Neural progenitor cell (in vitro differentiated cells): ENCODE measurements around the gene MAP4K3. TPM values are rescaled to one million over a fixed set of nuclear protein-coding genes. Genes with fewer than 3 reads are reported as not detected.
A peak's percentile ranks its signal among the peaks of the same experiment; 100 is the strongest.

Experiments
- DNase-seq: peaks from one replicate; pipeline ENCODE4 v3.0.0-alpha.2; 2016; ENCODE audit warnings: low spot score
- H2AFZ ChIP-seq: fragments of 200-600 bp; sonication (generic); replicated peaks from 2 replicates; pipeline ENCODE4 v1.6.1; 2016; ENCODE audit warnings: antibody characterized with exemption
- H3F3A ChIP-seq: fragments of 200-600 bp; sonication (generic); 2 replicates; pipeline ENCODE4 v1.6.1; 2016; ENCODE audit warnings: antibody characterized with exemption, low read depth
- H3K27ac ChIP-seq: fragments of 200-600 bp; sonication (generic); 2 replicates; pipeline ENCODE4 v1.5.1; 2016; ENCODE audit warnings: mild to moderate bottlenecking
- H3K27me3 ChIP-seq: fragments of 200-600 bp; sonication (generic); 2 replicates; pipeline ENCODE4 v1.6.1; 2016; ENCODE audit warnings: mild to moderate bottlenecking, moderate library complexity
- H3K36me3 ChIP-seq: fragments of 200-600 bp; sonication (generic); 2 replicates; pipeline ENCODE4 v1.5.1; 2016
- H3K4me1 ChIP-seq: fragments of 200-600 bp; sonication (generic); 2 replicates; pipeline ENCODE4 v1.6.1; 2016; ENCODE audit warnings: mixed run types
- H3K4me2 ChIP-seq: fragments of 200-600 bp; sonication (generic); 2 replicates; pipeline ENCODE4 v1.6.1; 2016
- H3K4me3 ChIP-seq: fragments of 200-600 bp; sonication (generic); 2 replicates; pipeline ENCODE4 v1.5.1; 2016
- H3K79me2 ChIP-seq: fragments of 200-600 bp; sonication (generic); 2 replicates; pipeline ENCODE4 v1.6.1; 2016; ENCODE audit warnings: low read depth
- H3K9ac ChIP-seq: fragments of 200-600 bp; sonication (generic); 2 replicates; pipeline ENCODE4 v1.6.1; 2016
- H3K9me3 ChIP-seq: fragments of 200-600 bp; sonication (generic); 2 replicates; pipeline ENCODE4 v1.5.1; 2016; ENCODE audit warnings: low read depth
- H4K20me1 ChIP-seq: fragments of 200-600 bp; sonication (generic); 2 replicates; pipeline ENCODE4 v1.6.1; 2016; ENCODE audit warnings: low read depth
- H3K27ac Mint-ChIP-seq: 3 replicates; pipeline ENCODE4 v1.8.0; 2021; ENCODE audit warnings: mixed read lengths
- H3K27me3 Mint-ChIP-seq: 2 replicates; pipeline ENCODE4 v1.8.0; 2022; ENCODE audit warnings: low read depth, mild to moderate bottlenecking, inconsistent platforms, moderate library complexity, mixed read lengths; ENCODE audit not compliant: insufficient read depth
- H3K36me3 Mint-ChIP-seq: 3 replicates; pipeline ENCODE4 v1.8.0; 2021; ENCODE audit warnings: mixed read lengths
- H3K4me1 Mint-ChIP-seq: 3 replicates; pipeline ENCODE4 v1.8.0; 2021; ENCODE audit warnings: mixed read lengths
- H3K4me3 Mint-ChIP-seq: 3 replicates; pipeline ENCODE4 v1.8.0; 2021; ENCODE audit warnings: mild to moderate bottlenecking, moderate library complexity, mixed read lengths
- H3K9me3 Mint-ChIP-seq: 3 replicates; pipeline ENCODE4 v1.8.0; 2020; ENCODE audit warnings: mixed read lengths
- CTCF ChIP-seq: fragments of 200-600 bp; sonication (generic); IDR thresholded peaks from 2 replicates; pipeline ENCODE4 v1.5.1; 2017; ENCODE audit warnings: antibody characterized with exemption, mild to moderate bottlenecking
- EZH2 ChIP-seq: fragments of 200-600 bp; sonication (generic); IDR thresholded peaks from 2 replicates; pipeline ENCODE4 v1.6.1; 2017; ENCODE audit warnings: antibody characterized with exemption, mild to moderate bottlenecking, moderate library complexity
- EZH2phosphoT487 ChIP-seq: fragments of 200-600 bp; sonication (generic); IDR thresholded peaks from 2 replicates; pipeline ENCODE4 v1.6.1; 2017; ENCODE audit warnings: antibody characterized with exemption
- total RNA-seq: library from RNA; depleted of rRNA; stranded (reverse); fragments of >200 nt; gene quantifications from 2 replicates; pipeline ENCODE4 v1.2.3, GENCODE V29; 2015; ENCODE audit warnings: low replicate concordance

Gene MAP4K3
- total RNA-seq, 1 donor from 2014 or later = 79.5 TPM

GRCh38 chr2:39433586-39434195 is 3.4 kb downstream of the MAP4K3 start:
- Mint-ChIP-seq H3K9me3 (peaks cover 7% of the 10 kb centered on the region), H3K4me3 (no peak overlapping the region), H3K27me3 (peaks cover 3% of the 10 kb centered on the region), H3K27ac (no peak overlapping the region), H3K36me3 (peaks cover 24% of the 10 kb centered on the region), H3K4me1 (peaks cover 35% of the 10 kb centered on the region)
- DNase-seq = no peak
- Histone ChIP-seq H4K20me1 (peaks cover 59% of the 10 kb centered on the region), H3K4me1 (peaks cover 34% of the 10 kb centered on the region), H3K9ac (no peak overlapping the region), H3K36me3 (no peaks in the 10 kb centered on the region), H3K9me3 (no peaks in the 10 kb centered on the region), H3K79me2 (peaks cover 79% of the 10 kb centered on the region), H3K4me3 (no peak overlapping the region), H3K27ac (no peak overlapping the region), H2AFZ (no peak overlapping the region), H3K4me2 (peak overlapping the region; percentile 8), H3F3A (peaks cover 24% of the 10 kb centered on the region), H3K27me3 (peaks cover 8% of the 10 kb centered on the region)
- TF ChIP-seq CTCF (no peak), EZH2phosphoT487 (no peak), EZH2 (no peak)

GRCh38 chr2:39432701-39433100 is 4.4 kb downstream of the MAP4K3 start:
- Histone ChIP-seq H3F3A (peaks cover 21% of the 10 kb centered on the region), H3K4me1 (peaks cover 38% of the 10 kb centered on the region), H3K36me3 (no peaks in the 10 kb centered on the region), H3K27me3 (peaks cover under 1% of the 10 kb centered on the region), H3K9me3 (no peaks in the 10 kb centered on the region), H3K79me2 (peaks cover 89% of the 10 kb centered on the region), H2AFZ (no peak overlapping the region), H4K20me1 (peaks cover 64% of the 10 kb centered on the region), H3K4me3 (no peak overlapping the region), H3K27ac (no peak overlapping the region), H3K9ac (no peak overlapping the region), H3K4me2 (no peak overlapping the region)
- no peak for DNase-seq
- Mint-ChIP-seq H3K27ac (no peak overlapping the region), H3K9me3 (peaks cover 14% of the 10 kb centered on the region), H3K36me3 (peaks cover 31% of the 10 kb centered on the region), H3K4me1 (peaks cover 28% of the 10 kb centered on the region), H3K4me3 (no peak overlapping the region), H3K27me3 (peaks cover 3% of the 10 kb centered on the region)
- TF ChIP-seq CTCF = no peak
- TF ChIP-seq EZH2 = no peak
- TF ChIP-seq EZH2phosphoT487 = no peak

- peaks cover 16% of the 10 kb centered on the region for H3K9me3 Mint-ChIP-seq
- peaks cover 48% of the 10 kb centered on the region for H3K4me1 ChIP-seq
- no peak overlapping the region for H3K27ac Mint-ChIP-seq
These were observed 5.3 kb downstream of the MAP4K3 start for GRCh38 chr2:39431592-39432316.

More at GRCh38 chr2:39431592-39432316, 5.3 kb downstream of the MAP4K3 start:
- Histone ChIP-seq H2AFZ (no peak overlapping the region), H3K4me3 (no peak overlapping the region), H3F3A (peaks cover 17% of the 10 kb centered on the region), H3K9me3 (no peaks in the 10 kb centered on the region), H4K20me1 (peaks cover 74% of the 10 kb centered on the region), H3K9ac (no peak overlapping the region), H3K36me3 (no peaks in the 10 kb centered on the region), H3K79me2 (peaks cover 98% of the 10 kb centered on the region), H3K4me2 (no peak overlapping the region), H3K27me3 (no peaks in the 10 kb centered on the region), H3K27ac (no peak overlapping the region)
- Mint-ChIP-seq H3K27me3 (peaks cover 3% of the 10 kb centered on the region), H3K36me3 (peaks cover 38% of the 10 kb centered on the region), H3K4me1 (peaks cover 28% of the 10 kb centered on the region), H3K4me3 (no peak overlapping the region)
- DNase-seq = no peak
- TF ChIP-seq CTCF = no peak
- TF ChIP-seq EZH2 = no peak
- no peak for TF ChIP-seq EZH2phosphoT487
